HUES64 (cell line): ENCODE results near the gene ELFN2.

ENCODE experiments used
- H3K27ac ChIP-seq: 2 replicates; pipeline ENCODE4 v1.7.0; 2013; ENCODE audit warnings: low read depth, low read length, inconsistent platforms
- H3K27me3 ChIP-seq: 2 replicates; pipeline ENCODE4 v1.6.1; 2013; ENCODE audit warnings: mild to moderate bottlenecking, low read length; ENCODE audit not compliant: insufficient read depth
- H3K36me3 ChIP-seq: 2 replicates; pipeline ENCODE4 v1.6.1; 2013; ENCODE audit warnings: mild to moderate bottlenecking, low read length; ENCODE audit not compliant: insufficient read depth
- H3K4me1 ChIP-seq: 2 replicates; pipeline ENCODE4 v1.6.1; 2013; ENCODE audit warnings: mild to moderate bottlenecking, low read length, moderate library complexity; ENCODE audit not compliant: insufficient read depth
- H3K4me3 ChIP-seq: 2 replicates; pipeline ENCODE4 v1.5.1; 2013; ENCODE audit warnings: mild to moderate bottlenecking, low read length, moderate library complexity
- H3K9ac ChIP-seq: 2 replicates; pipeline ENCODE4 v1.6.1; 2013; ENCODE audit warnings: mild to moderate bottlenecking, low read depth, low read length
- H3K9me3 ChIP-seq: 2 replicates; pipeline ENCODE4 v1.6.1; 2013; ENCODE audit warnings: low read depth, low read length; ENCODE audit not compliant: insufficient read depth
- WGBS: fragments of 150-250, 120-280 bp; methylation state at CpG from one replicate; pipeline ENCODE4 v1.1.7; 2013; ENCODE audit warnings: missing lambda C conversion rate; 5-methylcytosine and 5-hydroxymethylcytosine counted together

The ELFN2 gene

DNA sequence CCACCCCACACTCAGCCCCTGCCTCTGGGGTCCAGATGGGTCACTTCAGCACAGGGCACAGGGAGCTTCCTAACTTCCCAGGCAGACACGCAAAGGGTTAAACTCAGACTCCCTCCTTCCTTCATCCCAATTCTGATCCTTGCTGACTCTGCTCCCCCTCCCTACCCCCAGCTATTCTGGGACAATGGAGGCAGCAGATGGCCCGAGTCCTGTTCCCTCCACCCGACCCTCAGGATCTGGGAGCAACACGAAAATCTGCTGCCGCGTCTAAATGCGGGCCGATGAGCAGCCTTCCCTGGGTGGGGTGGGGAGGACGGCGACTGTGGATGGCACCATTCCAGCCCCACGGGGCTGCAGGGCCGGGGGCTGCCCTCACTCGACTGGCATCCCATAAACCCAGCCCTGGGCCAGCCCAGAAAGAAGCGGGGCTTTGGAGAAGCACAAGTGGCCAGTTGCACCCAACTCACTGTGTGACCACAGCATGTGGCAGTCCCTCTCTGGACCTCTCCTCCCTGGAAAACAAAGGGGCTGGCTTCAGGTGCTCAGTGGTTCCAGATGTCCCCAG lies 40.2 kb upstream of the ELFN2 start:
- Histone ChIP-seq H3K9ac (no peak overlapping the region), H3K36me3 (no peaks in the 10 kb centered on the region), H3K27me3 (no peaks in the 10 kb centered on the region), H3K27ac (no peak overlapping the region), H3K9me3 (no peaks in the 10 kb centered on the region), H3K4me3 (no peak overlapping the region), H3K4me1 (no peaks in the 10 kb centered on the region)
- 74% methylated on average over 14 of the region's 14 CpGs for whole genome bisulfite sequencing

DNA sequence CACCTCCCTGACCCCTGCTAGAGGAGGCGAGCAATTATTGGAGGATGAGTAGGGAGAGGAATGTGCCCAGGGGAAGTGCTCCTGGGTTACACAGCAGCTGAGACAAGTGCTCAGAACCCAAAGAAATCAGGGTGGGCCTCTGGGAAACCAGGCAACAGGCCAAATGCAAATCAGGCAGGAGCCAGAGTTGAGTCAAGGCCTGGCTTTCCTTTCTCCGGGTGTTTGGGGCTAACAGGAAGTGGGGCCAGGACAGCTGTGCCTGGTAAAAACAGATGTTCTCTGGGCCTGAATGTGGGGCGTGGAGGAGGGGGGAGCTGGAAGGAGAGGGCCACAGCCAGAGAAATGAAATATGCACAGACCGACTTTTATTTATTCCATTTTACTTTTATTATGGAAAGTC lies 36.9 kb upstream of the ELFN2 start:
- H3K4me1 ChIP-seq = no peaks in the 10 kb centered on the region
- H3K36me3 ChIP-seq = no peaks in the 10 kb centered on the region
- no peak overlapping the region for H3K4me3 ChIP-seq
- no peak overlapping the region for H3K9ac ChIP-seq
- no peaks in the 10 kb centered on the region for H3K9me3 ChIP-seq
- H3K27me3 ChIP-seq = no peaks in the 10 kb centered on the region
- H3K27ac ChIP-seq = no peak overlapping the region
- 78% methylated on average over 4 of the region's 4 CpGs for WGBS

DNA sequence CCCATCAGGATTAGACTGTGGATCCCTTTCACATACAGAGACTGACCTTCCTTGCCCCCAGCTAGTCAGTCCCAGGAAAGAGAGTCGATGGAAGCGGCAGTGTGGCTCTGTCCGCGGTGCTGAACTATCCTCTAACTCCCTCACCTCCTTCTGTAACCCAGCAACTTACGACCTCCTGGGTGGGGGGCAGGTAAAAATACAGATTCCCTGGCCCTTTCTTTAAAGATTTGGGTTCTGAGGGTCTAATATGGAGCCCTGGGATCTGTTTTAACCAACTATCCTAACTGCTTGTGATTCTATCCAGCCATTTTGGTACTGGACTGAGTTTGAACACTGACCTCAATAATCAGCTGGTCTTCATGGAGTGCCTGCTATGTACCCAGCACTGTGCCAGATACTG lies 35.7 kb upstream of the ELFN2 start:
- 6% methylated on average over 4 of the region's 5 CpGs for WGBS
- Histone ChIP-seq H3K27ac (no peak overlapping the region), H3K9me3 (no peaks in the 10 kb centered on the region), H3K9ac (no peak overlapping the region), H3K27me3 (no peaks in the 10 kb centered on the region), H3K4me3 (no peak overlapping the region), H3K36me3 (no peaks in the 10 kb centered on the region), H3K4me1 (no peaks in the 10 kb centered on the region)

DNA sequence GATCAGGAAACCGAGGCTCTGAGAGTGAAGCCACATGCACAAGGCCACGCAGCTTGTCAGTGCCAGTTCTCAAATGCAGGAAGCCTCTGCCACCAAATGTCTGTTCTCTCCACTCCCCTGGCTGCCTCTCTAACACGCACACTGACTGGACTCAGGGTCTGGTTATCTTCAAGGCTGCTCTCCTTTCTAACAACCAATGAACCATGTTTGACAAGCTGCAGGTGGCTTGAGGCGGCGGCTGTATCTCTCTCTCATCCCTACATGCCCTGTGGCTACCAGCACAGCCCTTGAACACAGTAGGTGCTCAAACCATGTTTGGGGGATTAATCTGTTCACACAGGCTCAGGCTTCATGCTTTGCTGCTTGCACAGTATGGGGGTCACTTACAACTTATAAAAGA lies 35.2 kb upstream of the ELFN2 start:
- Histone ChIP-seq H3K9me3 (no peaks in the 10 kb centered on the region), H3K9ac (no peak overlapping the region), H3K27me3 (no peaks in the 10 kb centered on the region), H3K27ac (no peak overlapping the region), H3K4me3 (no peak overlapping the region), H3K36me3 (no peaks in the 10 kb centered on the region), H3K4me1 (no peaks in the 10 kb centered on the region)
- whole genome bisulfite sequencing = 79% methylated on average over 5 of the region's 5 CpGs

DNA sequence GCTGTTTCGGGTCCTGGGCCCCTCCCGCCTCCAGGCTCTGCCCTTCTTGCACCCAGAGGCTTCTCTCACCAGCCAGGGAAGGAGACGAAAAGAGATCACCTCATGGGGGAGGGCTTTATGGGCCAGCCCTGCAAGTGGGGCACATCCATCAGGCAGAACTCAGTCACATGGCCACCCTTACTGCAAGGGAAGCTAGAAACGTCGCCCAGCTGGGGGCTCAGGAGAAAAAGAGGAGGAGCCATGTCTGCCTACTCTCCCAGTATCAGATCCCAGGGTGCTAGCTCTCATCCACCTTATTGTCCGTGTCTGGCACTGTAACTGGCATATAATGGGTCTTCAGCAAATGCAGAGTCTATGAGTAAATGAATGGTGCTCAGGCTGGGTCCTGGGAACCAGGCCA lies 34.7 kb upstream of the ELFN2 start:
- Histone ChIP-seq H3K9ac (no peak overlapping the region), H3K27me3 (no peaks in the 10 kb centered on the region), H3K9me3 (no peaks in the 10 kb centered on the region), H3K4me3 (no peak overlapping the region), H3K4me1 (no peaks in the 10 kb centered on the region), H3K36me3 (no peaks in the 10 kb centered on the region), H3K27ac (no peak overlapping the region)
- WGBS = 60% methylated on average over 6 of the region's 6 CpGs

DNA sequence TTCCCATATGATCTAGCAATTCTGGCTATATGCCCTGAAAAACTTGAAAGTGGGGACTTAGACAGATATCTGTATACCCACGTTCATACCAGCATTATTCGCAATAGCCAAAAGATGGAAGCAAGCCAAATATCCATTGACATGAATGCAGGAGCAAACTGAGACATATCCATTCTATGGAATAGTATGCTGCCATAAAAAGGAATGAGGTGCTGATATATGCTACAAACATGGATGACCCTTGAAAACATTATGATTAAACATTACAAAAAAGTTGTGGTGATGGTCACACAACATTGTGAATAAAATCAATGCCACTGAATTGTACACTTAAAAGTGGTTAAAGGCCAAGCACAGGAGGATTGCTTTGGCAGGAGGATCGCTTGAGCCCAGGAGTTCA lies 33.4 kb upstream of the ELFN2 start:
- Histone ChIP-seq H3K9ac (no peak overlapping the region), H3K27ac (no peak overlapping the region), H3K4me1 (0 out of 2 replicates have a peak, but pooled peaks cover 2% of the 10 kb centered on the region), H3K4me3 (no peak overlapping the region), H3K27me3 (no peaks in the 10 kb centered on the region), H3K36me3 (no peaks in the 10 kb centered on the region), H3K9me3 (no peaks in the 10 kb centered on the region)
- WGBS = 94% methylated on average over 3 of the region's 3 CpGs

DNA sequence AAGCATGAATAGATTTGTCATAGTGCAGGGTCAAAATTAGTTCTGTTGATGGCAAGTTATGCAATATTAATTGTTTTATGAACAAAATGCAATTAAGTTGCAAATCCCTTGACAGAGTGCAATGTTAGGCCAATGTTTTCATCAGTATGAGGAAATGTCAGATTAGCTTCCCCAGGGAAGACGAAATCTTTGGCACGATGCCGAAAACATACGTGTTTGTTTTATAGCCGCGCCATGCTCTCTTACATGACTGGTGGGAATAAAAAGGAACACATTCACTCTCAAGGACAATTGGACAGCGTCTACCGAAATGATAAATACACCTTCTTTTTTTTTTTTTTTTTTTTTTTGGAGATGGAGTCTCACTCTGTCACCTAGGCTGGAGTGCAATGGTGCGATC lies 31.9 kb upstream of the ELFN2 start:
- Histone ChIP-seq H3K4me3 (no peak overlapping the region), H3K27ac (no peak overlapping the region), H3K4me1 (0 out of 2 replicates have a peak, but pooled peaks cover 5% of the 10 kb centered on the region), H3K27me3 (no peaks in the 10 kb centered on the region), H3K9ac (no peak overlapping the region), H3K9me3 (no peaks in the 10 kb centered on the region), H3K36me3 (no peaks in the 10 kb centered on the region)
- WGBS = 84% methylated on average over 7 of the region's 9 CpGs

DNA sequence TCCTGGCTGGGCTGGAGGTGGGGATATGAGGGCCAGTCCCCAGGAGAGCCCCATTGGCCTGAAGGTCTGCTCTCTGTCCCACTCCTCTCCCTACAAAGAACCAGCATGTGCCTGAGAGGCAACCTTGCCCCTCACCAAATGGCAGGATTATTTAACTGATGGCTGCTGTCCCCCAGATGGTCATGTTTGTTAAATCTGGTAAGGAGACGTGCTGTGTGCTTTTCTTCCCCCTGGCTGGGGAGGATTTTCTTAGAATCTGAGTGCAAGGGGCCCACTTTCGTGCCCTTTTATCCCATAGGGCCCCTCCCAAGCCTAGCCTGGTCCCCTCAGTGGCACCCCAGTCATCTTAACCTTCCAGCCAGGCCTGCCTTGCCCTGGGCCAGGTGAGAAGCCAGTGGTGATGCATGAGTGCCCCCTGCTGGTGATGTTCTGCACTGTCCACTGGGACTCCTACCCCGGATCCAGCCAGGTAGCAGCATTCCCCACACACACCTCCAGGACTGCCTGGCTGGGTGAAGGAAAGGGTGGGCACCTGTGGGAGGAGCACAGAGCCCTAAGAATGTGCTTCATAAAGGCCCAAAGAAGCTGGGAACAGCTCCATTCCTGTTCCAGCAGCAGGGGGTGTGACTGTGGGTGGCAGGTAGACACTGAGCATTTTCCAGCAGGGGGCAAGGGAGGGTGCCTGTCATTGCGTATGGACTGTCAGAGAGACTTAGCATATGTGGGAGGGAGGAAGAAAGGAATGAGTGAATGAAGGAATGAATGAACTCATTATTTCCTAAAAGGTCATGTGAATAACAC lies 30.0 kb upstream of the ELFN2 start:
- Histone ChIP-seq H3K9me3 (no peaks in the 10 kb centered on the region), H3K27ac (no peak overlapping the region), H3K4me3 (no peak overlapping the region), H3K4me1 (0 out of 2 replicates have a peak, but pooled peaks cover 5% of the 10 kb centered on the region), H3K36me3 (no peaks in the 10 kb centered on the region), H3K9ac (no peak overlapping the region), H3K27me3 (no peaks in the 10 kb centered on the region)
- WGBS = 39% methylated on average over 4 of the region's 4 CpGs

DNA sequence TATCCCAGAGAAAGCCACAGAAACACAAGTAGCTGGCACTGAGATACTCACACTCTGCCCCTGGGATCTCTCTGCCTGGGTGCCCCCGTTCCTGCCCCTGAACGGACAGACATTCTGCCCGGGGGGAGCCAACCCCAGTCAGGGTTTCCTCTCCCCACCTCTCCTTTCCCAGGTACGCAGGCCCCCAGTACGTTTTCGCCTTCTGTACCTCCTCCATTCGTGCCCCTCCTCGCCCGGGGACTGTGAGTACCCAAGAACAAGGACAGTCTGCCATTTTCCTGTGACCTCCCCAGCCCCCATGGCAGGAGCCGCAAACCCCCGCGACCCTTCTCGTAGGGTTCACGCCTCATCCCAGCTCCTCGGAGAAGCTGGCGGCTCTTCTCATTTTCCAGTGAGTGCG lies 29.1 kb upstream of the ELFN2 start:
- no peaks in the 10 kb centered on the region for H3K9me3 ChIP-seq

DNA sequence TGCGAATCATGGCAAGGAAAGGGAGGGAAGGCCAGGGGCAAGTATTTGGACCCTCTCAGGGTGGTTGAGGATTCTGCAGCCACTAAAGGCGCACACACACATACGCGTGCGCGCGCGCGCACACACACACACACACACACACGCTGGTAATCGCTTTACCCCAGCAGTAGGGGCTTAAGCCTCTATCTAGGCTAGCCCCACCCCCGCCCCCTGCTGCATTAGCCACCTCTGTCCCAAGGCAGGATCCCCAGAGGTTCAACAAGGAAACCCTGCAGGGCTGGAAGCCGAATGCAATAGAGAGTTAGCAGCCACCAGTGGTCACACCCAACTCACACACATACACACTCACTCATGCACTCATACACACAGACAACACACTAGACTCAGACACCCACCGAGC lies 28.6 kb upstream of the ELFN2 start:
- no peaks in the 10 kb centered on the region for H3K9me3 ChIP-seq
- no peak overlapping the region for H3K4me3 ChIP-seq
- H3K9ac ChIP-seq = no peak overlapping the region
- 0 out of 2 replicates have a peak, but pooled peaks cover 5% of the 10 kb centered on the region for H3K4me1 ChIP-seq
- H3K27me3 ChIP-seq = no peaks in the 10 kb centered on the region
- no peaks in the 10 kb centered on the region for H3K36me3 ChIP-seq
- H3K27ac ChIP-seq = no peak overlapping the region
- 68% methylated on average over 14 of the region's 14 CpGs for WGBS

More for the DNA sequence above, 29.1 kb upstream of the ELFN2 start:
- Histone ChIP-seq H3K36me3 (no peaks in the 10 kb centered on the region), H3K4me1 (0 out of 2 replicates have a peak, but pooled peaks cover 5% of the 10 kb centered on the region), H3K27me3 (no peaks in the 10 kb centered on the region), H3K9ac (no peak overlapping the region), H3K4me3 (no peak overlapping the region), H3K27ac (no peak overlapping the region)
- 83% methylated on average over 17 of the region's 17 CpGs for WGBS

DNA sequence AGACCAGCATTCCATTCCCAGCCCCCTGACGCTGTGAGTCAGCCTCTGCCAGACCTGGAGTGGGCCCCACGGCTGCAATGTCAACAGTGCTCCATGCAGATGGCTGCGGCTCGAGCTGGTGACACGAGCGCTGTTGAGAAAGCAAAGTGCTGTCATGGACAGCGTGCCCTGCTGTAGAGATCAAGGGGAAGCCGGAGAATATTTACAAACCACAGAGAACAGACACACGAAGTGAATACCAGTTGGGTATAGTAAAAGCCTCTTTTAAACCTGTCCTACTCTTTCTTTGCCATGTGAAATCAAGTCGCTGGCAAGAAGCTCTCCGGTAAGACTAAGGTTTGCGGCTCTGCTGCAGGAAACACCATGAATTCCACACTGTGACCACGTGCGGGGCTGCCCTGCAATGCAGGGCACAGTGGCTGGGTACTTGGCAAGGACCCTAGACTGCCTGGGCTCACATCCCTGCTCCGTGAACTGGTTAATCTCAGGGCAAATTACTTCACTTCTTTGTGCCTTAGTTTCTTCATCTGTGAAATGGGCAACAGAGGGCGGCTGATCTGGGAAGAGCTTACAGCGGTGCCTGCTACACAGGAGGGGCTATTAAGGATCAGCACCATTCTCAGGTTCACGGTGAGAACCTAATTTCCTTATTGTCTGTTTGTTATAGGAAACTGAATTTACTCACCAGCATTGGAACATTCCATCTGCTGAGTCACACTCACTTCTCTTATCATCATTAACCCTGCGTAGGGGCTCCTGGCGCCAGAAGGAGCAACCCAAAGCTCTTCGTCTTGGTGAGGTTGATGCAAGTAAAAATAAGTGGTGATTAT lies 27.8 kb upstream of the ELFN2 start:
- H3K9me3 ChIP-seq = no peaks in the 10 kb centered on the region
- 0 out of 2 replicates have a peak, but pooled peaks cover 5% of the 10 kb centered on the region for H3K4me1 ChIP-seq
- WGBS = 71% methylated on average over 21 of the region's 21 CpGs
- no peak overlapping the region for H3K4me3 ChIP-seq
- H3K27me3 ChIP-seq = no peaks in the 10 kb centered on the region
- no peaks in the 10 kb centered on the region for H3K36me3 ChIP-seq
- H3K9ac ChIP-seq = no peak overlapping the region
- H3K27ac ChIP-seq = no peak overlapping the region
